Panc1 (cell line): ENCODE measurements around the gene SHROOM3. TPM values are rescaled to one million over a fixed set of nuclear protein-coding genes. Genes with fewer than 3 reads are reported as not detected.

Experiments used
- ATAC-seq: fragments of 200-7000 bp; cut with Tn5 transposase; 2 replicates; pipeline ENCODE4 v1.9.1; 2020; ENCODE audit warnings: mild to moderate bottlenecking, moderate library complexity
- BruUV-seq: library from RNA; stranded (reverse); fragments of 400-500 nt; replicated peaks from 2 replicates; lab custom pipeline; 2021; lab: Mats Ljungman, UMichigan
- CTCF ChIA-PET: fragments of 300-600 bp; sonication (Branson Sonifier 250); formaldehyde crosslinking; loops from one replicate; lab custom pipeline; 2022; ENCODE audit warnings: antibody characterized with exemption; lab: Charles Lee
- POLR2A ChIA-PET: fragments of 300-600 bp; sonication (Branson Sonifier 250); formaldehyde crosslinking; loops from one replicate; lab custom pipeline; 2022; ENCODE audit warnings: antibody characterized with exemption; lab: Charles Lee
- DNase-seq: peaks from one replicate; pipeline ENCODE4 v3.0.0-alpha.2; 2010; ENCODE audit warnings: low read depth, low spot score
- H3K27ac ChIP-seq: 2 replicates; pipeline ENCODE4 v1.5.1; 2011; ENCODE audit warnings: mild to moderate bottlenecking, low read length, inconsistent platforms
- H3K27me3 ChIP-seq: fragments of 200-500 bp; sonication (Bioruptor generic); 2 replicates; pipeline ENCODE4 v1.6.0; 2014; ENCODE audit warnings: low read length, inconsistent platforms; ENCODE audit not compliant: control insufficient read depth, insufficient read depth
- H3K36me3 ChIP-seq: fragments of 200-500 bp; sonication (Bioruptor generic); 2 replicates; pipeline ENCODE4 v1.5.1; 2014; ENCODE audit warnings: inconsistent platforms, mild to moderate bottlenecking, low read length, moderate library complexity; ENCODE audit not compliant: control insufficient read depth, insufficient read depth
- H3K4me1 ChIP-seq: 2 replicates; pipeline ENCODE4 v1.5.1; 2011; ENCODE audit warnings: inconsistent platforms, mild to moderate bottlenecking, low read length, moderate library complexity; ENCODE audit not compliant: control insufficient read depth, insufficient read depth
- H3K4me3 ChIP-seq, 2 experiments: 2 replicates each; pipeline ENCODE4 v1.5.1; 2011 to 2012; ENCODE audit warnings: low read depth in 2 of 2, low read length in 2 of 2, mild to moderate bottlenecking in 2 of 2, inconsistent platforms in 1 of 2, moderate library complexity in 1 of 2
- H3K9me3 ChIP-seq: fragments of 200-500 bp; sonication (Bioruptor generic); 2 replicates; pipeline ENCODE4 v1.5.1; 2014; ENCODE audit warnings: low read depth, mild to moderate bottlenecking, inconsistent platforms, low read length, moderate library complexity; ENCODE audit not compliant: control insufficient read depth, insufficient read depth
- CTCF ChIP-seq: fragments of 450-650 bp; IDR thresholded peaks from 2 replicates; pipeline ENCODE4 v1.5.1; 2017; ENCODE audit warnings: mild to moderate bottlenecking
- POLR2AphosphoS5 ChIP-seq: IDR thresholded peaks from 2 replicates; pipeline ENCODE4 v1.6.1; 2012; ENCODE audit warnings: mild to moderate bottlenecking, low read depth, low read length, moderate library complexity
- REST ChIP-seq, 2 experiments: IDR thresholded peaks; 2 replicates each; pipeline ENCODE4 v1.6.1; 2011 to 2012; ENCODE audit warnings: low read depth in 2 of 2, control low read depth in 1 of 2, low read length in 1 of 2, mild to moderate bottlenecking in 1 of 2, moderate library complexity in 1 of 2; ENCODE audit not compliant: insufficient read depth in 1 of 2
- SIN3A ChIP-seq: IDR thresholded peaks from 2 replicates; pipeline ENCODE4 v1.6.1; 2012; ENCODE audit warnings: low read depth, mild to moderate bottlenecking, low read length, moderate library complexity, borderline replicate concordance; ENCODE audit not compliant: insufficient read depth
- TCF7L2 ChIP-seq: IDR thresholded peaks from 2 replicates; pipeline ENCODE4 v1.6.1; 2011; ENCODE audit warnings: mild to moderate bottlenecking, low read depth, low read length, inconsistent platforms
- in situ Hi-C: cut with HindIII; loops from 2 replicates; pipeline ENCODE4 v1.10.0; 2016; ENCODE audit warnings: low sequenced_read_pairs, low pct_unique_long_range_greater_than_20kb
- intact Hi-C: fragments of 100-400 bp; cut with micrococcal nuclease; formaldehyde crosslinking; loops from one replicate; pipeline ENCODE4 v1.10.0; 2022; ENCODE audit not compliant: unreplicated experiment
- total RNA-seq: library from RNA; stranded (reverse); gene quantifications from one replicate; pipeline ENCODE4 v1.2.1, GENCODE V29; 2021; ENCODE audit not compliant: unreplicated experiment

SHROOM3 gene
- total RNA-seq, 1 experiment from 2014 or later, result 7.2 TPM

- H3K27ac ChIP-seq, result no peak overlapping the region
- peaks cover 3% of the 10 kb centered on the region for H3K27me3 ChIP-seq
- H3K9me3 ChIP-seq, result no peaks in the 10 kb centered on the region
- intact Hi-C loops (no loop called here), in situ Hi-C loops (no loop called here)
- TF ChIP-seq TCF7L2, result no peak
- TF ChIP-seq CTCF, result no peak
- no peak for TF ChIP-seq SIN3A
- no peak for TF ChIP-seq REST (IDR thresholded peaks at IDR 0.05; ENCODE audit: insufficient read depth in 1 of 2, low read depth in 2 of 2, low read length in 1 of 2)
- no peak for TF ChIP-seq POLR2AphosphoS5
- no peaks in the 10 kb centered on the region for H3K36me3 ChIP-seq
- CTCF ChIA-PET, result interaction anchor here (0.6 kb wide), 1 partner anchor 496 kb away, joined by 4 read pairs; no protein-coding TSS in a partner anchor
- no TSS peak for BruUV-seq
- ATAC-seq (no peak), DNase-seq (no peak)
- POLR2A ChIA-PET, result no interaction called here
- no peak overlapping the region for H3K4me3 ChIP-seq
- H3K4me1 ChIP-seq, result no peaks in the 10 kb centered on the region
Measured at GRCh38 chr4:76499461-76499860, 64.4 kb downstream of the SHROOM3 start.

GRCh38 chr4:76502886-76503285 is 67.9 kb downstream of the SHROOM3 start:
- ATAC-seq (no peak), DNase-seq (no peak)
- intact Hi-C loops (no loop called here), in situ Hi-C loops (no loop called here)
- no peaks in the 10 kb centered on the region for H3K9me3 ChIP-seq
- H3K27me3 ChIP-seq, result peaks cover 3% of the 10 kb centered on the region
- no peak overlapping the region for H3K27ac ChIP-seq
- ChIA-PET CTCF (interaction anchor here (0.6 kb wide), 1 partner anchor 72 kb away, joined by 3 read pairs; no protein-coding TSS in a partner anchor), POLR2A (no interaction called here)
- no peak overlapping the region for H3K4me3 ChIP-seq
- TF ChIP-seq REST (IDR thresholded peaks at IDR 0.05; ENCODE audit: insufficient read depth in 1 of 2, low read depth in 2 of 2, low read length in 1 of 2), result no peak
- TF ChIP-seq TCF7L2, result no peak
- no peaks in the 10 kb centered on the region for H3K4me1 ChIP-seq
- BruUV-seq, result no TSS peak
- H3K36me3 ChIP-seq, result no peaks in the 10 kb centered on the region
